Stimulated activated CD4-positive, alpha-beta T cell treated with anti-CD3 and anti-CD28 coated beads, Interleukin-4, amount 100 ng/mL, for 24 hours (primary cell): ENCODE measurements around the gene ANKRD23.
"Not testable (repeated sequence)": the region's sequence is repeated elsewhere in the genome, so short reads cannot be mapped to it uniquely, and the experiment has no call there.

Experiments
- DNase-seq: peaks from one replicate; pipeline ENCODE4 v3.0.0-alpha.2; 2020

Gene ANKRD23

GRCh38 chr2:96811917-96812316, 31.9 kb downstream of the ANKRD23 start:
- no peak for DNase-seq

- no peak for DNase-seq
Observed at GRCh38 chr2:96810783-96811192, 33.0 kb downstream of the ANKRD23 start.

- no peak for DNase-seq
Observed at GRCh38 chr2:96809951-96810782, 33.7 kb downstream of the ANKRD23 start.

GRCh38 chr2:96809216-96809882, 34.5 kb downstream of the ANKRD23 start:
- DNase-seq = no peak

GRCh38 chr2:96808176-96808837, 35.5 kb downstream of the ANKRD23 start:
- DNase-seq = no peak

- no peak for DNase-seq
Observed at GRCh38 chr2:96807127-96807471, 36.7 kb downstream of the ANKRD23 start.

GRCh38 chr2:96806468-96807126, 37.2 kb downstream of the ANKRD23 start:
- peak; percentile 33 for DNase-seq

- DNase-seq = not testable (repeated sequence)
Observed at GRCh38 chr2:96805946-96806345, 37.9 kb downstream of the ANKRD23 start.

GRCh38 chr2:96804986-96805385, 38.8 kb downstream of the ANKRD23 start:
- no peak for DNase-seq

- no peak for DNase-seq
Observed at GRCh38 chr2:96802721-96803120, 41.1 kb downstream of the ANKRD23 start.

- DNase-seq = peak; percentile 60
Observed at GRCh38 chr2:96801786-96802595, 41.8 kb downstream of the ANKRD23 start.

GRCh38 chr2:96801005-96801785, 42.6 kb downstream of the ANKRD23 start:
- peak; percentile 78 for DNase-seq

- DNase-seq = no peak
Observed at GRCh38 chr2:96800061-96801004, 43.5 kb downstream of the ANKRD23 start.

GRCh38 chr2:96799623-96799935, 44.2 kb downstream of the ANKRD23 start:
- no peak for DNase-seq

- no peak for DNase-seq
Observed at GRCh38 chr2:96798733-96799622, 44.8 kb downstream of the ANKRD23 start.

GRCh38 chr2:96797066-96797625, 46.7 kb downstream of the ANKRD23 start:
- DNase-seq = no peak

GRCh38 chr2:96796497-96796896, 47.3 kb downstream of the ANKRD23 start:
- DNase-seq = not testable (repeated sequence)

- DNase-seq = no peak
Observed at GRCh38 chr2:96795076-96795475, 48.7 kb downstream of the ANKRD23 start.
